Adipocyte (in vitro differentiated cells): ENCODE results near the gene ALOX15.

Experiments used
- DNase-seq: peaks from one replicate; pipeline ENCODE4 v3.0.0-alpha.2; 2015; ENCODE audit warnings: low read depth
- H3K27me3 ChIP-seq: replicated peaks from 2 replicates; pipeline ENCODE4 v1.7.0; 2013; ENCODE audit warnings: mild to moderate bottlenecking, low read length, moderate library complexity; ENCODE audit not compliant: control insufficient read depth, insufficient read depth
- H3K36me3 ChIP-seq: 2 replicates; pipeline ENCODE4 v1.7.0; 2013; ENCODE audit warnings: low read length, mild to moderate bottlenecking, moderate library complexity; ENCODE audit not compliant: control insufficient read depth, insufficient read depth, severe bottlenecking
- H3K4me1 ChIP-seq: 2 replicates; pipeline ENCODE4 v1.7.0; 2013; ENCODE audit warnings: mild to moderate bottlenecking, low read length, moderate library complexity; ENCODE audit not compliant: control insufficient read depth, insufficient read depth
- H3K4me3 ChIP-seq: 2 replicates; pipeline ENCODE4 v1.7.0; 2013; ENCODE audit warnings: mild to moderate bottlenecking, low read length, moderate library complexity
- H3K9ac ChIP-seq: 2 replicates; pipeline ENCODE4 v1.7.0; 2013; ENCODE audit warnings: mild to moderate bottlenecking, low read length, moderate library complexity
- H3K9me3 ChIP-seq: 2 replicates; pipeline ENCODE4 v1.7.0; 2013; ENCODE audit warnings: mild to moderate bottlenecking, low read length, moderate library complexity; ENCODE audit not compliant: control insufficient read depth

The ALOX15 gene

GRCh38 chr17:4583206-4583605, 58.3 kb downstream of the ALOX15 start:
- Histone ChIP-seq H3K4me1 (no peaks in the 10 kb centered on the region), H3K9me3 (no peaks in the 10 kb centered on the region), H3K36me3 (no peaks in the 10 kb centered on the region), H3K4me3 (no peak overlapping the region), H3K27me3 (peaks cover 52% of the 10 kb centered on the region), H3K9ac (no peak overlapping the region)
- no peak for DNase-seq

DNA sequence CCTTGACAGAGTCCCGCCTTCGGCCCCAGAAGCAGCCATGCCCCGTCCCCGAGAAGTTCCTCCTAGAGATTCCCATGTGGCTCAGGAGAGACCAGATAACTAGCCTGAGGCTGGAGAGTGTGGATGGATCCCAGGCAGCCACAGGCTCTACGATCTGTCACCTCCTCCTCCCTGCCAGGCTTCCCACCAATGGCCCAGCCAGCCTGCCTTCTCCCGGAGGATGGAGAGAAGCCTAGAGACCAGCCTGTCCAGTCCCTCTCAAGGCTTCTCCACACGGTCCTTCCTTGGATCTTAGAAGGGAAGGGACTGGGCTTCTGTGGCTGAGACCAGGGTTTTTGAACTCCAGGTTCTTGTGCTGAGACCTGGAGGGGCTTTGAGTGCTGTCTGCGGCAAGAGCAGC, 58.8 kb downstream of the ALOX15 start:
- peaks cover 48% of the 10 kb centered on the region for H3K27me3 ChIP-seq
- H3K4me3 ChIP-seq = no peak overlapping the region
- no peaks in the 10 kb centered on the region for H3K36me3 ChIP-seq
- no peaks in the 10 kb centered on the region for H3K9me3 ChIP-seq
- H3K9ac ChIP-seq = no peak overlapping the region
- no peak for DNase-seq
- no peaks in the 10 kb centered on the region for H3K4me1 ChIP-seq

GRCh38 chr17:4582101-4582501, 59.4 kb downstream of the ALOX15 start:
- Histone ChIP-seq H3K9me3 (no peaks in the 10 kb centered on the region), H3K4me3 (no peak overlapping the region), H3K27me3 (peaks cover 52% of the 10 kb centered on the region), H3K4me1 (no peaks in the 10 kb centered on the region), H3K9ac (no peak overlapping the region), H3K36me3 (no peaks in the 10 kb centered on the region)
- no peak for DNase-seq
